Fibroblast of skin of left quadriceps (primary cell): ENCODE results near the gene ANTXR1.

Experiments
- DNase-seq, 2 experiments: peaks; one replicate each; pipeline ENCODE4 v3.0.0-alpha.2; 2013; ENCODE audit warnings: low read depth in 2 of 2

ANTXR1 gene

GRCh38 chr2:69003731-69004130, 9.2 kb upstream of the ANTXR1 start:
- no peak for DNase-seq

GRCh38 chr2:69007169-69007568, 5.8 kb upstream of the ANTXR1 start:
- no peak for DNase-seq

GRCh38 chr2:69007603-69008002, 5.4 kb upstream of the ANTXR1 start:
- DNase-seq = no peak

- DNase-seq = no peak
These were observed 2.4 kb upstream of the ANTXR1 start for GRCh38 chr2:69010437-69011194.

GRCh38 chr2:69011611-69012157, 1.3 kb upstream of the ANTXR1 start:
- no peak for DNase-seq

- DNase-seq = peak in 1 of 2 experiments; percentile 49
These were observed 453 bp upstream of the ANTXR1 start for GRCh38 chr2:69012310-69013141.

GRCh38 chr2:69013840-69014821, 1.2 kb downstream of the ANTXR1 start:
- DNase-seq = no peak

GRCh38 chr2:69017080-69017479, 4.1 kb downstream of the ANTXR1 start:
- no peak for DNase-seq

GRCh38 chr2:69017835-69018234, 4.9 kb downstream of the ANTXR1 start:
- no peak for DNase-seq

GRCh38 chr2:69018678-69019095, 5.7 kb downstream of the ANTXR1 start:
- DNase-seq = peak; percentile 54 to 56

- DNase-seq = no peak
These were observed 7.8 kb downstream of the ANTXR1 start for GRCh38 chr2:69020496-69021426.

GRCh38 chr2:69021727-69022126, 8.7 kb downstream of the ANTXR1 start:
- DNase-seq = no peak

GRCh38 chr2:69022548-69022947, 9.6 kb downstream of the ANTXR1 start:
- DNase-seq = no peak

- DNase-seq = no peak
These were observed 10.3 kb downstream of the ANTXR1 start for GRCh38 chr2:69023236-69023635.

- DNase-seq = no peak
These were observed 13.0 kb downstream of the ANTXR1 start for GRCh38 chr2:69026026-69026425.

GRCh38 chr2:69026691-69027459, 13.9 kb downstream of the ANTXR1 start:
- DNase-seq = no peak

- no peak for DNase-seq
These were observed 17.9 kb downstream of the ANTXR1 start for GRCh38 chr2:69030800-69031428.

GRCh38 chr2:69031466-69031865, 18.5 kb downstream of the ANTXR1 start:
- no peak for DNase-seq

GRCh38 chr2:69032336-69032735, 19.4 kb downstream of the ANTXR1 start:
- DNase-seq = no peak
